Stimulated activated CD4-positive, alpha-beta T cell treated with anti-CD3 and anti-CD28 coated beads, Interleukin-2, amount 100 ng/mL, for 48 hours (primary cell): ENCODE measurements around the gene SUMF2.
A peak's percentile ranks its signal among the peaks of the same experiment; 100 is the strongest.
"Not testable (repeated sequence)": the region's sequence is repeated elsewhere in the genome, so short reads cannot be mapped to it uniquely, and the experiment has no call there.

ENCODE experiments used
- DNase-seq, 2 donors: peaks; one replicate each; pipeline ENCODE4 v3.0.0-alpha.2; 2020

The SUMF2 gene

DNA sequence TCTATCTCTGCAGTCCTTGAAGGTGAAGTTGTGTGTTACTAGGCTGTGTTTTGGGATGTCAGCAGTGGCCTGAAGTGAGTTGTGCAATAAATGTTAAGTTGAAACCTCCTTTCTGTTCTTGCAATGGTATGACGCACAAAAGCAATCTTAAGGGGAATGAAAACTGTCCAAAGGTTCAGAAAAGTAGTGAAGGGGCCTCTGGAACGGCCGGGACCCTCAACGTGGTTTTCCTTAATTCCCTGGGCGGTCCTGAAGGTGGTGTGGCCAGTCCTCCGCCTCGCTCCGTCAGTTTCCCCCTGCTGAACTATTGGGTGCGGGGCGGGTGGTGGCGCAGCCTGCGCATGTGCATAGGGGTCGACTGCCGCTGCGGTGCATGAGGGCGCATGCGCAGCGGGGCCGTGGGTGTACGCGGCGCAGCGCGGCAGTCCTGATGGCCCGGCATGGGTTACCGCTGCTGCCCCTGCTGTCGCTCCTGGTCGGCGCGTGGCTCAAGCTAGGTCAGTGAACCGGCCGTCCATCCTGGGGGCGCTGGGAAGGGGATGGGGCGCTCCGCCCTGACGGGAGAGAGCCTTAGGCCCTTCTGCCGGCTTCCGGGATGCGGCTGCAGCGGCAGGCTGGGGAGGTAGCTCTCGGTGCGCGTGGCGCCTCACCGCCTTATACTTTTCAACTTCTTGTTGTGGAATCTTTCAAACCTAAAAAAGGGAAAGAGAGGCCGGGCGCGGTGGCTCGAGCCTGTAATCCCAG, at the start of gene SUMF2:
TSS of gene SUMF2 (plus strand) at position 405 of the 744 bp plus-strand sequence. CDS start at position 431, 26 bp downstream.
- DNase-seq: peak; percentile 85 to 89

DNA sequence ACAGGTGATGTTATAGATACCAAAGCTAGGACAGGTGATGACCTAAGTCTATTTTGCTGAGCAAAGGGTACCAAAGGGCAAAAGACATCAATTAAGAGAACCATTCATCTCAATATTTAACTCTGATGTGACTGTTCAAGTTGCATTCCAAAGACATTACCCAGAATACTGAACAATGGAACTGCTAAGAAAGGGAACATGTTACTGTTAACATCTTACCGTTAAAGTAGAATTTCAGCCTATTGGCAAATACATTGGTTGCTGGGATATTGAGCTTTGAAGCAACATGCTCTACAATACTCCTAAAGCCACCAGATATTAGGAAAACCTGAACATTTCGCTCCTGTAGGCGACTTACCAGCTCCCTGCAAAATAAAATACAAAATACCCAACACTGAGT, 47.1 kb upstream of the SUMF2 start:
- not testable (repeated sequence) for DNase-seq

DNA sequence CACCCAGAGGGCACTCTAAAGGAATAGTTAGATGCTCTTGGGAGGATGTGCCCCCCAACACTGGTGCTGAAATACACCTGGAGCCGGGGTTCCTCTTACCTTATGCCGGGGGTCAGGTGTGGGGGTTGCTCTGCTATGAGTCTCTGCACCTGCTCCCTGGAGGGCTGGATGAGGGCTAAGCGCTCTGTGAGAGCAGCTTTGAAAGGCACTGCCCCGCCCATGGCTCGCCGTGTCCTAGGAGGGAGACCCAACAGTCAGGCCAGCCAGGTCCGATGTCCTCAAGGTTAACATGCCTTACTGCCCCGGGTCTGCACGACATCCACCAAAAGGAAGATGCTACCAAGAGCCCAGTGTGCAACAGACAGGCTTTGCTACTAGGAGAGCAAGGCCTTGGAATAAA, 44.6 kb upstream of the SUMF2 start:
- no peak for DNase-seq

DNA sequence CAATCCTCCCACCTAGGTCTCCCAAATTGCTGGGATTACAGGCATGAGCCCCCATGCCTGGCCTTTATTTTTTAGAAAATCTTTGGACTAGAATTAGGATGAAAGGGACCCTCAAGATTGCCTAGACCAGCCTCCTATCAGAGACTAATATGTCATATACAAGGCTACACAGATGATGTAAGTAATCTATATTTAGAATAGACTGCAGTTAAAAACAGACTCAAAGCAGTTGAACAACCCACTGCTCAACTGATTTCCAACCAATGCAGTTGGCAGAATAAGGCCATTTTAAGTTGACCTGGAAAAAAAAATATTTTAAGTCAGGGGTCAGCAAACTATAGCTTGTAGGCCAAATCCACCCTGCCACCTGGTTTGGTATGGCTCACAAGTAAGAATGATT, 40.6 kb upstream of the SUMF2 start:
- DNase-seq: no peak

DNA sequence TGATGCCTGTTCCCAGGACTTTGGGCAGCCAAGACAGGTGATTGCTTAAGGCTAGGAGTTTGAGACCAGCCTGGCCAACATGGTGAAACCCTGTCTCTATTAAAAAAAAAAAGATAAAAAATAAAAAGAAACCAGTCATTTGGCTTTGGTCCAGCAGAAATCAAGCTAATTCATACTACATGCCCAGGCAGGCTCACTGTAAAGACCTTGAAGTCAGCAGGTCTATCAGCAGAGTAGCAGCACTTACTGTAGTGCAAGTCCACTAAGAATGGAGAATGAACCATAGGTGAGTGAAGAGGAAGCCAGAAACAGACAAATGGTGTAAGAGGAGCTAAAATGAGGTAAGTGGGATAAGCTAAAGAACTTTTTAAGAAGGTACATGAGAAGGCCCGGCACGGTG, 37.5 kb upstream of the SUMF2 start:
- no peak for DNase-seq

DNA sequence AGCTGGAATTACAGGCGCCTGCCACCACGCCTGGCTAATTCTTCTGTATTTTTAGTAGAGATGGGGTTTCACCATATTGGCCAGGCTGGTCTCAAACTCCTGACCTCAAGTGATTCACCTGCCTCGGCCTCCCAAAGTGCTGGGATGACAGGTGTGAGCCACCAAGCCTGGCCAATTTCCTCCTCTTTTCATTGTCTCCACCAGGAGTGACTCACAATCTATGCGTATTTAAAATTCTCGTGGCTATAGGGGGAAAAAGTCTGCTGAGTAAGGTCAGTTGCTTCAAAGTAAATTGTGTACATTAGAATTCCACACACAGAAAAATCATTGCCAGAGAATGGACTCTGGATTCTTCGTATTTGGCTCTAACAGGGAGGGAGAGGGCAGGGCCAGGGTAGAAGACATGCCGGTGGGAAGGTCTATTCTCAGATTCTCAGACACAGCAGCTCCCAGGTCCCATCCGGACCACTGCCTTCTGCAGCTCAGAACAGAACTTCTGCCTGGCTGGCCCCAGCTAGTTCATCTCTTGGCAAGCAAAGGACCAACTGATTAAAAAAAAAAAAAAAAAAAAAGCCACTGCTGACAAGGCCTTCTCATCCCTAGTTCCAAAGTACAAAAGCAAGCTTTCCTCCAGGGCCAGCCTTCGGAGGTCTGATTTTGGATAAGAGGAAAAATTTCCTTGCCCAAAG, 35.0 kb upstream of the SUMF2 start:
- DNase-seq: no peak

DNA sequence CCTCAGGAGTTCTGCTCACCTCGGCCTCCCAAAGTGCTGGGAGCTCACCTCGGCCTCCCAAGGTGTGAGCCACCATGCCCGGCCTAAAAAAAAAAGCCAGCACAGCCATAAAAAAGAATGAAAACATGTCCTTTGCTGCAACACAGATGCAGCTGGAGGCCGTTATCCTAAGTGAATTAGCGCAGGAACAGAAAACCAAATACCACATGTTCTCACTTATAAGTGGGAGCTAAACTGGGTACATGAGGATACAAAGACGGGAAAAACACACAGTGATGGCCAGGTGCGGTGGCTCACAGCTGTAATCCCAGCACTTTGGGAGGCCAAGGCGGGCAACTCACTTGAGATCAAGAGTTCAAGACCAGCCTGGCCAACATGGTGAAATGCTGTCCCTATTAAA, 33.7 kb upstream of the SUMF2 start:
- no peak for DNase-seq

DNA sequence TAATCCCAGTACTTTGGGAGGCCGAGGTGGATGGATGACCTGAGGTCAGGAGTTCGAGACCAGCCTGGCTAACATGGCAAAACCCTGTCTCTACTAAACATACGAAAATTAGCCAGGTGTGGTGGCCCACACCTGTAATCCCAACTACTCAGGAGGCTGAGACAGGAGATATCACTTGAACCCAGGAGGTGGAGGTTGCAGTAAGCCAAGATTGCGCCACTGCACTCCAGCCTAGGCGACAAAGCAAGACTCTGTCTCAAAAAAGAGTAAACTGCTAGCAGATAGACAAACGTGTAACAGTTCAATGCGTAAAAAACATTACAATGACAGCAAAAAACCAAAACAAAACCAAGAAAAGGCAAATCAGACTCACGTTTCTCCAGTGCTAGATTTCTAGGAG, 32.5 kb upstream of the SUMF2 start:
- DNase-seq: not testable (repeated sequence)

DNA sequence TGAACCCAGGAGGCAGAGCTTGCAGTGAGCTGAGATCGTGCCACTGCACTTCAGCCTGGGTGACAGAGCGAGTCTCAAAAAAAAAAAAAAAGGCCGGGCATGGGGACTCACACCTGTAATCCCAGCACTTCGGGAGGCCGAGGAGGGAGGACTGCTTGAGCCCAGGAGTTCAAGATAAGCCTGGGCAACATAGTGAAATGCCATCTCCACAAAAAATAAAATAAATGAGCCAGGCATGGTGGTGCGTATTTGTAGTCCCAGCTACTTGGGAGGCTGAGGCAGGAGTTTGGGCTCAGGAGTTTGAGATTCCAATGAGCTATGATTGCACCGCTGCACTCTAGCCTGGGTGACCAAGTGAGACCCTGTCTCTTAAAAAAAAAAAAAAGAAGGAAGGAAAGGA, 31.5 kb upstream of the SUMF2 start:
- not testable (repeated sequence) for DNase-seq

DNA sequence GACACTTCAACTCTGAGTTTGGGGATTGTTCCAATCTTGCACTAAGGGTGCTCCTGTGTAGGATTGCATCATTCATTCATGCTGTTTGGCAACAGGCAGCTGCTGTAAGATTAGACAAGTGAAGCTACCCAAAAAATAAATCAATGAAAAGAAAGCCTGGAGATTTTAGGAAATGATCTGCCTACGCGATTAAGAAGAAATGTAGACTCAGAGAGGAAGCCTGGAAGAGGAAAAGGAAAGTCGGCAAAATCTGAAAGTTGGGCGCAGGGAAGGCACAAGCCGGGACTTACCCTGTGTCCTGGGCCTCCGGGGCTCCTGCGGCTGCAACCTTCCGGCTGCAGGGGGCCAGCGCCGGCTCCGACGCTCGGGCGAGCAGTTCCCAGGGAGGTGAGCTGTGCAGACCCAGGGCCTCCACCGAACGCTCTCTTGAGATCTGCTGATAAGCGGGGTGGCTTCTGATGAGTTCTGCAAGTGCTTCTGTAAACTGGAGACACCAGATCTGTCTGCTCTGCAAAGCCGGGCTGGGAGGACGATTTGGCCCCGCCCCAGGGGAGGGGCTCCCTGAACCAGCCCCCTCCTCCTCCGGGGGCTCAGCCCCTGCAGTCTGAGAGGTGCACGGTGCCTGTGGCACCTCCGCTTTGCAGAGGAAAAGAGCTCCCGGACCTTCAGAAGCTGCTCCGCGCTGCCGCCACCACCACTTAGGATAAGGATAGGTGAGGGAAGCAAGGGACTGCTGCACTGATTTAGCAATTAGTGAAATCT, 30.2 kb upstream of the SUMF2 start:
- peak; percentile 55 to 57 for DNase-seq

DNA sequence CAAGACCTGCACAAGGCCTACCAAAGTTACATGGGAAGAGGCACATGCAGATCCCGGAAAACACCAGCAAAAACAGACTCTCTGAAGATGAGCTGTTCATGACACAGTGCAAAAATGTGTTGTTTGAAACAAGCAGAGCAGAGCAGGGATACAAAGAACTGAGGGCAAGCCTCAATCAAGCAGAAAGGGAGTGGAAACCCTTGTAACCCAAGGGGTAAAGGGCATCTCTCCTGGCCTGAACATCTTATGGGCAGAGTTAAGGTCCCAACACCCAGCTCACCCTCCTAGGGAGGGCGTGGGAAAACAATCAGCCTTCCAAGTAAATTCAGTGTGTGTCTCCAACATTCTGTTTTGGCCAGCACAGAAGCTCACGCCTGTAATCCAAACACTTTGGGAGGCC, 23.4 kb upstream of the SUMF2 start:
- no peak for DNase-seq

DNA sequence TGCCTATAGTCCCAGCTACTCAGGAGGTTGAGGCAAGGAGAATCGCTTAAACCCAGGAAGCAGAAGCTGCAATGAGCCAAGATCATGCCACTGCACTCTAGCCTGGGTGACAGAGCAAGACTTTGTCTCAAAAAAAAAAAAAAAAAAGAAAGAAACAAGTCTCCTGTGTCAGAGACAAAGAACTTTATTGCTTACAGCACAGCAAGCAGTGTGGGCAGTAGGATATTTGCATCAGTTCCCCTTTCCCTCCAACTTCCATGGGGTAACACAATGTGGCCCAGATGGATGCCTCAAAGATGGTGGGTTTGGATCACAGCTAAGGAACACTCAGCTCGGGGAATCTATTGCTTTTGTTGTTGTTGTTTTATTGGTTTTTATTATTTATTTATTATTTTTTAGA, 18.3 kb upstream of the SUMF2 start:
- not testable (repeated sequence) for DNase-seq

DNA sequence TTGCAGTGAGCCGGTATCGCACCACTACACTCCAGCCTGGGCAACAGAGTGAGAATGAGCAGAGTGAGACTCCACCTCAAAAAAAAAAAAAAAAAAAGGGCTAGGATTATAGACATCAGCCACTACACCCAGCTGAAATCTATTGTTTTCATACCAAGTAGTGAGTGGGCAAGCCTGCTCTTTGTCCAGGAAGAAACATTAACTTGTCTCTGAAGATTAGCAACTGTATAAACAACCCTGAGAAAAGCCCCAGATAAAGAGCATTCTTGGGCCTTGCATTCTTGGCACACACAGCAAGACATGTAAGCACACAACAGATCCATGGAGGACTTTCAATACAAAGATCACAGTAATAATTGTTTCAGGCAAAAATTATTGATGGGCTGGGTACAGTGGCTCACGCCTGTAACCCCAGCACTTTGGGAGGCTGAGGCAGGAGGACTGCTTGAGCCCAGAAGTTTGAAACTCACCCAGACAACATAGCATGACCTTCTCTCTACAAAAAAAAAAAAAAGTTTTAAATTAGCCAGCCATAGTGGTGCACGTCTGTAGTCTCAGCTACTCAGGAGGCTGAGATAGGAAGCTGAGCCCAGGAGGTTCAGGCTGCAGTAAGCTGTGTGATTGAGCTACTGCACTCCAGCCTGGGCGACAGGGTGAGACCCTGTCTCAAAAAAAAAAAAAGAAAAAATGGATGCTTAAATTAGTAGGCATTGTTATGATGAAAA, 17.2 kb upstream of the SUMF2 start:
- no peak for DNase-seq

DNA sequence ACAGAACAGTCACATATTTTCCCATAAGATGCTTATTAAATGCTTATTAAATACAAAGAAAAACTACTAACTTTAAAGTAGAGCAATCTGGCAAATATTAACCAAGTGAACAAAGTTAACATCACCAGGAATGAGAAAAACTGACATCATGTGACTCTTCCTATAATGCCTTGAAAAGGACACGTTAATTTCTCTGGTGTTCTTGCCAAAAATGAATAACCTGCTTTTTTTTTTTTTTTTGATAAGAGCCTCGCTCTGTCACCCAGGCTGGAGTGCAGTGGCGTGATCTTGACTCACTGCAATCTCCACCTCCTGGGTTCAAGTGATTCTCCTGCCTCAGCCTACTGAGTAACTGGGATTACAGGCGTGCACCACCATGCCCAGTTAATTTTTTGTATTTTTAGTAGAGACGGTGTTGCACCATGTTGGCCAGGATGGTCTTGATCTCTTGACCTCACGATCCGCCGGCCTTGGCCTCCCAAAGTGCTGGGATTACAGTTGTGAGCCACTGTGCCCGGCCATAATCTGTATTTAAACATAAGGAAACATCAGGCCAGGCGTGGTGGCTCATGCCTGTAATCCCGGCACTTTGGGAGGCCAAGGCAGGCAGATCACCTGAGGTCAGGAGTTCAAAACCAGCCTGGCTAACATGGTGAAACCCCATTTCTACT, 16.5 kb upstream of the SUMF2 start:
- DNase-seq: not testable (repeated sequence)

DNA sequence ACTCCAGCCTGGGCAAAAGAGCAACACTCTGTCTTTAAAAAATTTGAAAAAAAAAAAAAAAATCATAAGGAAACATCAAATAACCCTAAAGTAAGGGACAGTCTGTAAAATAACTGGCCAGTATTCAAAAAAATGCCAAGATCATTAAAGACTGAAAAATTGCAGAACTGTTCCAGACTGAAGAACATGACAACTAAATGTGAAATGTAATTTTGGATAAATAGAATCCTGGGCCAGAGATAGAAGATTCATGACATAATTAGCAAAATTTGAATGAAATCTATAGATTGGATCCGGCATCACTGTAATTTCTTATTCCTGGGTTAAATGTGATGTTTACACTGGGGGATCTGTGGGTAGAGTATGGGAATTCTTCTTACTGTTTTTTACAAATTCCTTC, 15.8 kb upstream of the SUMF2 start:
- no peak for DNase-seq

DNA sequence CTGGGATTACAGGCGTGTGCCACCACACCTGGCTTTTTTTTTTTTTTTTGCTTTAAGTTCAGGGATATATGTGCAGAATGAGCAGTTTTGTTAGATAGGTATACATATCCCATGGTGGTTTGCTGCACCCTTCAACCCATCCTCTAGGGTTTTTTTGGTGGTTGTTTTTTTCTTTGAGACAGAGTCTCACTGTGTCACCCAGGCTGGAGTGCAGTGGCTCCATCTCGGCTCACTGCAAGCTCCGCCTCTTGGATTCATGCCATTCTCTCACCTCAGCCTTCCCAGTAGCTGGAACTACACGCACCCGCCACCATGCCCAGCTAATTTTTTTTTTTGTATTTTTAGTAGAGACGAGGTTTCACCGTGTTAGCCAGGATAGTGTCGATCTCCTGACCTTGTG, 15.3 kb upstream of the SUMF2 start:
- not testable (repeated sequence) for DNase-seq

DNA sequence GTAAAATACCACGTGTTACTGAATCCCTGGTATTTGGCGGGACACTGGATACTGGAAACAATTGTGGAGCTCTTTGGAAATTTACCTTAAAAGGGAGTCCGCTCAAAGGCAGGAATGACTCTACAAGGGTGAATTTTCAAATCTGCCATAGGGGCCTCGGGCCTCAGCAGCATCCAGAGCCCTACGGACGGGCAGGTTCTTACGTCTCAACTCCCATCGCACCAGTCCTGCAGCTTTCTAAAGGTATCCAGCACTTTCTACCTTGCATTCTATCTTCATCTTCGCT, 13.1 kb upstream of the SUMF2 start:
- DNase-seq: no peak

DNA sequence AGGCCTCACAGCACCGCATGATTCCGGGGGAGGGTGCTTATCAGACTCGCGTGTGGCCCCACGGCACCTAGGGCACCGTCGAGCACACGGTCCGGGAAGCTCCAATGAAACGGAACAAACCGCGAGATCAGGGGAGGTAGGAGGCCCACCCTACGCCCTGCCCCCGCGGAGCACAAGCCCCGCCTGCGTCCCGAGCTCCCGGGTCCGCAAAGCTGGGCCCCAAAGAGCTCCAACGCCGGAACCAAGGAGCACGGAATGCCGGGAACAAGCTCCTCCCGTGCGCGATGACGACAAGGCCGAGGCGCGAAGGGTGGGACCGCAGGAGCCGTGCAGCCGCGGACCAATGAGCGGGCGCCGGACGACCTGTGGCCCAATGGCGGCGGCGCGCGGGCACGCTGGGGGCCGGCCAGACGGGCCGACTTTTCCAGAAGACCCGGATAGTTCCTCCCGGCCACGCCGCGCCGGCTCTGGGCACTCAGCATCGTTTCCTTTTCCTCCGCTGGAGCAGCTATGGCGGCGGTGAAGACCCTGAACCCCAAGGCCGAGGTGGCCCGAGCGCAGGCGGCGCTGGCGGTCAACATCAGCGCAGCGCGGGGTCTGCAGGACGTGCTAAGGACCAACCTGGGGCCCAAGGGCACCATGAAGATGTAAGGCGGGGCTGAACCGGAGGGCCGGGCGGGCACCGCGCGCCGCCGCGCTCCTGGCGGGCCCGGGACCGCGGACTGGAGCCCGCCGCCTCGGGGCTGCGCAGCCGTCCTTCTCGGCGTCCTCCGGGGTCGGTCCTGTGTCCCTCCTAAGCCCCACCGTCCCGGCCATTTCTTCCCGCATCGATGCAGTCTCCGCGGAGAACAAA, 12.5 kb upstream of the SUMF2 start, which contains the start of the genes CCT6A and PSPH:
TSS of gene CCT6A (plus strand) at position 427 of the 853 bp plus-strand sequence. CDS start at position 511, 84 bp downstream.
TSS of gene PSPH (minus strand) at position 106 of the 853 bp plus-strand sequence. CDS start 30,232 bp downstream, outside the sequence.
- peak; percentile 86 to 93 for DNase-seq

DNA sequence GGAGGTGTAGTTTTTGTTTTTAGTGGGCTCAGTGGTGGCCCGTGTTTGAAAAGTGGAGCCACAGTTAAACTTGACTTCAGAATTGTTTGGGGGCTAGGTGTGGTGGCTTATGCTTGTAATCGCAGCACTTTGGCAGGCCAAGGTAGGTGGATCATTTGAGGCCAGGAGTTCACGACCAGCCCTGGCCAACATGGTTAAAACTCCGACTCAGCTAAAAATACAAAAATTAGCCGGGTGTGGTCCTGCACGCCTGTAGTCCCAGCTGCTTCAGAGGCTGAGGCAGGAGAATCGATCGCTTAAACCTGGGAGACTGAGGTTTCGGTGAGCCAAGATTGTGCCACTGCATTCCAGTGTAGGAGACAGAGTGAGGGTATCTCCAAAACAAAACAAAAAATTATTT, 10.7 kb upstream of the SUMF2 start:
- no peak for DNase-seq

DNA sequence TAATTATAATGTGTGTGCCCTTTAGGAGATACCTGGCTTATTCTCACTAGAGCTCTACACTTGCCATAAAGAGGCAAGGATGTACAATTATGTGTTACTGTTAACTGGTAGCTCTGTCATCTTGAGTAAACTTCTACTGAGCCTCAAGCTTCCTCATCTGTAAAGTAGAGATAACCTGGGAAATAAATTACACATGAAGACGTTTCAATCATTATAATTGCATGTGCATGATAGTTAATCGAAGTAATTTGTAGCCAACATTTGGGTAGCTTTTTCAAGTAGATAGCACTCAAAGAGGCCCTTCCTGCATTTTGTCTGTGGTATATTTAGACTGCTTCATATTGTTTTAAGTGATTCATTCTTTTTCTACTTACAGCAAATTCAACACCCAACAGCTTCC, 10.1 kb upstream of the SUMF2 start:
- no peak for DNase-seq

DNA sequence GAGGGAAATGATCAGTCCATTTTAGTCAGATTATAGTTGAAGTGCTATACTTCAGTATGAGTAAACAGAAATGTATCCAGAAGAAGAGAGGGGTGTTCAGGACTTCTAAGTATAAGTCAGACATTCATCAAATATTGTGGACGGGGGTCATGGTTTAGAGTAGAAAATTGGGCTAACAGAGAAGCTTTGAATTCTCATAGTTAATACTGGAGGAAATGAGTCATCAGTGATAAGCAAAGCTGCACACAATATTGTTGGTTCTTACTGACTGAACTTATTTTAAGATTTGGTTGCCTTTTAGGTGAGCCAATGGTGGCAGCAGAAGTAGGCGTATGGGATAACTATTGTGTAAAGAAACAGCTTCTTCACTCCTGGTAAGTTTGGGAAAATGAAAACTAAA, 1.7 kb upstream of the SUMF2 start:
- no peak for DNase-seq

DNA sequence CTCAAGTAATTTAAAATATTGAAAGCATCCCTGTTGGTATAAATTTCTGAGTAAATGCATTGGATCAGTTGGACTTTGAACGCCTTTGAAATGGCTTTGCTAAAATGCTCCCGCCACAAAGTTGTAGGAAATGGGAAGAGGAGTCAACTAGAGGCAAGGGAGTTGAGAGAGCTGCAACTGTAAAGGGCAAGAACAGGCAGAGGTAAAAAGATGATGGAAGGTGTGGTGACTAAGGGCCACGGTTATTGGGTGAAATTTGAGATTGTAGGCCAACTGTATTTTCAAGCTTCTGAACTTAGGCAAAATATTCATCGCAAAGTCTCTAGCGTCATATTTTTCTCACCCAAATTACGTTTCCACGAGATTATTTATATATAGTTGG, 595 bp upstream of the SUMF2 start:
- no peak for DNase-seq
